Colonic mucosa (tissue), 4 donors: ENCODE measurements around the gene AZI2. TPM values are rescaled to one million over a fixed set of nuclear protein-coding genes. Genes with fewer than 3 reads are reported as not detected.

Experiments used
- DNase-seq: peaks from one replicate; pipeline ENCODE4 v3.0.0-alpha.2; 2020
- H3K27ac ChIP-seq: fragments of 200-600 bp; one replicate; pipeline ENCODE4 v1.8.0; 2021
- H3K27me3 ChIP-seq: fragments of 200-600 bp; one replicate; pipeline ENCODE4 v1.8.0; 2021
- H3K36me3 ChIP-seq: fragments of 200-600 bp; one replicate; pipeline ENCODE4 v1.8.0; 2021
- H3K4me1 ChIP-seq: fragments of 200-600 bp; one replicate; pipeline ENCODE4 v1.8.0; 2021; ENCODE audit warnings: mild to moderate bottlenecking
- H3K4me3 ChIP-seq: fragments of 200-600 bp; one replicate; pipeline ENCODE4 v1.8.0; 2021
- H3K9ac ChIP-seq, 2 donors: one replicate each; pipeline ENCODE4 v1.7.0; 2013; ENCODE audit warnings: control low read depth in 2 of 2, low read depth in 2 of 2, low read length in 2 of 2
- H3K9me3 ChIP-seq: fragments of 200-600 bp; one replicate; pipeline ENCODE4 v1.8.0; 2021
- intact Hi-C: fragments of 100-400 bp; cut with DNase I; formaldehyde crosslinking; loops from one replicate; pipeline ENCODE4 v1.14.1; 2022
- total RNA-seq, 2 donors: library from RNA; stranded (reverse); fragmentation: NEBNext Ultra II Directional in 1 of 2; extraction: Animal tissue kit (Norgen Biotek cat#: 25700) in 1 of 2; gene quantifications; one replicate each; pipeline ENCODE4 v1.2.1, GENCODE V29; 2021
- TF ChIP-seq, protein P1 (sequence below): fragments of 200-600 bp; IDR thresholded peaks from one replicate; pipeline ENCODE4 v1.8.0; 2022; ENCODE audit warnings: antibody characterized with exemption, mild to moderate bottlenecking
- donor health status: healthy.
- donor health status: DM: no; HTN: no; CAD: no.
- donor health status: DM: no; HTN: no; CAD: no.

AZI2 gene
- total RNA-seq, 2 donors from 2014 or later: 31.9 to 47.0 TPM

- DNase-seq: no peak
- Histone ChIP-seq H3K9ac (no peak overlapping the region), H3K36me3 (no peaks in the 10 kb centered on the region), H3K27ac (no peak overlapping the region), H3K4me1 (no peaks in the 10 kb centered on the region), H3K9me3 (no peaks in the 10 kb centered on the region), H3K4me3 (no peak overlapping the region), H3K27me3 (no peaks in the 10 kb centered on the region)
- TF ChIP-seq, protein P1, sequence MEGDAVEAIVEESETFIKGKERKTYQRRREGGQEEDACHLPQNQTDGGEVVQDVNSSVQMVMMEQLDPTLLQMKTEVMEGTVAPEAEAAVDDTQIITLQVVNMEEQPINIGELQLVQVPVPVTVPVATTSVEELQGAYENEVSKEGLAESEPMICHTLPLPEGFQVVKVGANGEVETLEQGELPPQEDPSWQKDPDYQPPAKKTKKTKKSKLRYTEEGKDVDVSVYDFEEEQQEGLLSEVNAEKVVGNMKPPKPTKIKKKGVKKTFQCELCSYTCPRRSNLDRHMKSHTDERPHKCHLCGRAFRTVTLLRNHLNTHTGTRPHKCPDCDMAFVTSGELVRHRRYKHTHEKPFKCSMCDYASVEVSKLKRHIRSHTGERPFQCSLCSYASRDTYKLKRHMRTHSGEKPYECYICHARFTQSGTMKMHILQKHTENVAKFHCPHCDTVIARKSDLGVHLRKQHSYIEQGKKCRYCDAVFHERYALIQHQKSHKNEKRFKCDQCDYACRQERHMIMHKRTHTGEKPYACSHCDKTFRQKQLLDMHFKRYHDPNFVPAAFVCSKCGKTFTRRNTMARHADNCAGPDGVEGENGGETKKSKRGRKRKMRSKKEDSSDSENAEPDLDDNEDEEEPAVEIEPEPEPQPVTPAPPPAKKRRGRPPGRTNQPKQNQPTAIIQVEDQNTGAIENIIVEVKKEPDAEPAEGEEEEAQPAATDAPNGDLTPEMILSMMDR: no peak
- intact Hi-C loops: loop anchor here (10.0 kb wide), 1 partner anchor 366 kb away; no protein-coding TSS in a partner anchor
Measured at GRCh38 chr3:28280781-28281180, 67.8 kb downstream of the AZI2 start.

GRCh38 chr3:28279770-28280169 lies 68.9 kb downstream of the AZI2 start:
- no peak for DNase-seq
- Histone ChIP-seq H3K4me1 (no peaks in the 10 kb centered on the region), H3K9me3 (no peaks in the 10 kb centered on the region), H3K27ac (no peak overlapping the region), H3K36me3 (no peaks in the 10 kb centered on the region), H3K9ac (no peak overlapping the region), H3K27me3 (no peaks in the 10 kb centered on the region), H3K4me3 (no peak overlapping the region)
- intact Hi-C loops: loop anchor here (10.0 kb wide), 1 partner anchor 365 kb away; no protein-coding TSS in a partner anchor
- TF ChIP-seq, protein P1: no peak

GRCh38 chr3:28278918-28279317 lies 69.7 kb downstream of the AZI2 start:
- no peaks in the 10 kb centered on the region for H3K27me3 ChIP-seq
- TF ChIP-seq, protein P1: no peak
- H3K9ac ChIP-seq: no peak overlapping the region
- no peak for DNase-seq
- intact Hi-C loops: no loop called here
- H3K27ac ChIP-seq: no peak overlapping the region
- H3K9me3 ChIP-seq: no peaks in the 10 kb centered on the region
- H3K4me1 ChIP-seq: no peaks in the 10 kb centered on the region
- no peaks in the 10 kb centered on the region for H3K36me3 ChIP-seq
- H3K4me3 ChIP-seq: no peak overlapping the region

DNA sequence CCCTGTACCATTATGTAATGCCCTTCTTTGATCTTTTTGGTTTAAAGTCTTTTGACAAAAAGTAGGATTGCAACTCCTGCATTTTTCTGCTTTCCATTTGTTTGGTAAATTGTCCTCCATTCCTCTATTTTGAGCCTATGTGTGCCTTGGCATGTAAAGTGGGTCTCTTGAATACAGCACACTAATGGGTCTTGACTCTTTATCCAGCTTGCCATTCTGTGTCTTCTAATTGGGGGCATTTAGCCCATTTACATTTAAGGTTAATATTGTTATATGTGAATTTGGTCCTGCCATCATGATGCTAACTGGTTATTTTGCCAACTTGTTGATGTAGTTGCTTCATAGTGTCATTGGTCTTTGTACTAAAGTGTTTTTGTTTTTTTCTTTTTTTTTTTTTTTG lies 74.8 kb downstream of the AZI2 start:
- intact Hi-C loops: no loop called here
- no peaks in the 10 kb centered on the region for H3K4me1 ChIP-seq
- no peak overlapping the region for H3K4me3 ChIP-seq
- no peaks in the 10 kb centered on the region for H3K36me3 ChIP-seq
- TF ChIP-seq, protein P1: no peak
- no peaks in the 10 kb centered on the region for H3K9me3 ChIP-seq
- H3K9ac ChIP-seq: no peak overlapping the region
- DNase-seq: no peak
- H3K27ac ChIP-seq: no peak overlapping the region
- H3K27me3 ChIP-seq: no peaks in the 10 kb centered on the region

Other genes with a start within 250 kb of the AZI2 start
- gene CMC1, start 107.2 kb downstream of the AZI2 start, total RNA-seq: 10 to 100 TPM; 29.7 to 41.5 TPM
- gene ZCWPW2, start 103 bp downstream of the AZI2 start, total RNA-seq: 1 to 10 TPM in 1 of 2 donors, under 1 TPM in 1; 0.32 to 1.0 TPM